HG03025 (cell line): ENCODE measurements around the gene PLCG1.

Experiments used
- ATAC-seq: cut with Tn5 transposase; IDR thresholded peaks from one replicate; pipeline ENCODE4 v1.9.1; 2021; ENCODE audit warnings: mild to moderate bottlenecking, moderate library complexity; ENCODE audit not compliant: unreplicated experiment, low FRiP score

PLCG1 gene

DNA sequence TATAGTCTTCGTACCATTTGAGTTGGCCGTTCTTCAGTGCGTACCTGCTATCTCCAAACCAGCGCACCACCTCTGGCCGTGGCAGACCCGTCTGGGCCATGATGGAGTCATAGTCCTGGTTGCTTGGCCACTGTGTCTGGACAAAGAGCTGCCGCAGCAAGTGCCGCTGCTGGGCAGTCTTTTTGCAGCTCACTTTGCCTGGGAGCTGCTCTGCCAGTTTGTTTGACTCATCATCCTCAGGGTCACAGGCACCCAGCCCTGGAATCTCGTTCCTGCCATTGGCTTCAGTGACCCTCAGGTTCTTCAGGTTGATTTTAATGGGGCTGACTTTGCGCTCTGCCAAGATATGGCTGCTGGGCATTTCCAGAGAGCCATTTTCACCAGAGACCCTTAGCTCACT lies 65.1 kb downstream of the PLCG1 start:
- no peak for ATAC-seq

DNA sequence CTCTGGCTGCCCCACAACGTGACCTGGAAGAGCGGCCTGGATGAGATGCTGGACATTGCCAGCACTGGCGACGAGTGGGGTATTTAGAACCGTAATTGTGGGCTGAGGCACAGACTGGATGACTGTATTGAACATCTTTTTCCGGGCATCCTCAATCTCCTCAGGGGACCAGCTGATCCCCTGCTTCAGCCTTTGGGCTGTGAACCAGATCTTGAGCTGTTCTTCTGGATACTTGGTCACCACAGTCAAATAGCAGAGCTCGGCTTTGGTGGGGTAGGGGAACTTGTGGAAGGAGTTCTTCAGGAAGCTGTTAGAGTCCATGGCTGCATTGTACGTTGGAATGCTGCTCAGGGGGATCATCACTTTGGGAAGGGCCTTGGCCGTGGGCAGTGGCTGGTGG lies 66.3 kb downstream of the PLCG1 start:
- no peak for ATAC-seq

DNA sequence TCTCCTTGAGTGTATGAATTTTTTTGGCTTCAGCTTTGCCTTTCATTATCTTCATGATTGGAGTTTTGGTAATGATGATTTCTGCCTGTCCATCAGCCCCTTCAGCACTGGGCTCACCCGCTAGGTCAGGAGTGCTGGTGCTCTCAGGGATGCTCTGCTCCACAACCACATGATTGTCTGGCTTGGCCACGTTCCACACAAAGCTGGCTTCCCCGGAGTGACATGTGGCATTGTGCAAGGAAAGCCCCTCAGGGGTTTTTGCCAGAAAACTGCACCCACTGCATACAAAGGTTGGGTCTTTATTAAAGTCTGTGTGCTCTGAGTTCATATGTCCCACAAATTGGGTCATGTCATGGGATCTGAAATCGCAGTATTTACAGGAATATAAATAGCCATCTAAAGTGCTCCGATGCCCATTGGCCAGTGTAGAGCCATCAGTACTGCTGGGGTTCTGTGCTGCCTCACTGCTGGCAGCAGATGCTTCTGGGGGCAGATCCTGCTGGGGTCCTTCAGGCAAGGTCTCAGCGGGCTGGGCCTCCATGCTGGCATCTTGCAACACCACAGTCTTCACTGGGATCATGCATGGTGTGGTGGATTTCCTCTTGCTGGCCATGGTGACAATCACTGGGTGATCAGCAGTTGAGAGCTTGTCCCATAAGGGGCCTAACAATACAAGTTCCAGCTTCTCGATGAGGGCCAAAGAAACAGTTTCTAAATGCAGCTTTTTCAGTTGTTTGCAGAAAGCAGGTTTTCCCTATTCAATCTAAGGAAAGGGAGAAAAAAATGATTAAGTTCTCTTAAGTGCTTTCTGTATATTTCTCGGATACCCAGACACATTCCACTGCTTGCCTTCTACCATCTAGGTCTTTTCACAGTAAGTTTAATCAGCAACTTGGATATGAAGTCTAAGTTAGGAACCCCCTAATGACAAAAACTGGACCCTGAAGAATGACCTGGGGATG lies 67.2 kb downstream of the PLCG1 start:
- ATAC-seq: no peak

DNA sequence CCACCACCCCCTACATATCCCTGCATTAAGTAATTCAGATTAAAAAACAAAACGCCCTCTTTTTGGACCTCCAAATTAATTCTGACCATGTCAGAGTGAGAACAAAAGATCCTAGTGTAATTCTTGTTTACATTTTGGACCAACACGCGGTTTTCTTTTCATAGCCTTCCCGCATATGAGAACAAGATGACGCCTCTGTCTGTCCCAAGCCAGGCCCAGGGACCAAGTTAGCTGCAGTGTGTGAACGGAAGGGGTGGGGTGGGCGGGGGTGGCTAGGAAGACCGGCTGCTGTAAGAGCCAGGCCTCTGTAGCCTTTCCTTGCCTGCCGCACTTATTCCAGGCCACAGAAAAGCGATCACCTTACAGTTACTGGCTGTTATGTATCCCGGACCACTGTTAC lies 68.0 kb downstream of the PLCG1 start:
- ATAC-seq: no peak

DNA sequence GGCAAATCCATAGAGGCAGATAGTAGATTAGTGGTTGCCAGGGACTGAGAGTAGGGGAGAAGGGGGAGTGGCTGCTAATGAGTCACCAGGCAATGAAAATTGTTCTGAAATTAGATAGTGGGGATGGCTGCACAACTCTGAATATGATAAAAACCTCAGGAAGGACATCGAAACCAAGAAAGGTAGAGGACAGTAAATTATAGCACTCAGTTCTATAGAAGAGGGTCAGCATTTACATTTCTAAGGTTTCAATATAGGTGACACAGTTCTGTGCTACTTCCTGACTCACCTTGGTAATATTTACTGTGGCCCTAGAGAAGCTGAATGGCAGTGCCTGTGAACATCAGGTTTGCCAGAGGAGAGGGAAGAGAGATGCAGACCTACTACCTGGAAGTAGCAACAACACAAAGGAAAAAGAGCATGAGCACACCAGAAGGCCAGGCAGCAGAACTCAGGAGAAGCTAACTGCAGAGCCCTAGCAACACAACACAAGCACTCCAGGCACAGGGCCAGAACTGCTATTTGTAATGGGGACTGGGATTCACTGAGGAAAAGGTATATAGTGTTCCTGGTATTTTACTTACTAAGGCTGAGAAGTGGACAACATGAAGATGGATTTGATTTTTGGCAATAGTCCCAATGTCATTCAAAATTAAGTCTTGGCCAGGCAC lies 75.9 kb downstream of the PLCG1 start:
- no peak for ATAC-seq

DNA sequence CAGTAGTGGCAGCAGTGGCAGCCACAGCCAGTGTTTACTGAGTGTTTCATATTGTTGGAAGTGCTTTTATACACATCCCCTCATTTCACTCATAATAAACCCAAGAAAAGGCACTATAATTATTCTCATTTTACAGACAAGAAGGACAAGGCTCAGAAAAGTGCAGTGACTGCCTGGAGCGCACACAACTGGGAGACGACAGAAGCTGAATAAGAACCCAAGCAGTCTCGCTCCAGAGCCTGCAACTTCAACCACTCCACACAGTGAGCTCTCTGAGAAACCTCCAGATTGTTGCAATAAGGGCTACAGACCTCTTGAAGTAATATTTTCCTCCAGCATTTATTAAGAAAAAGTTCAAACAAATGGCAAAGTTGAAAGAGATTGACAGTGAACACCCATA lies 76.9 kb downstream of the PLCG1 start:
- no peak for ATAC-seq

DNA sequence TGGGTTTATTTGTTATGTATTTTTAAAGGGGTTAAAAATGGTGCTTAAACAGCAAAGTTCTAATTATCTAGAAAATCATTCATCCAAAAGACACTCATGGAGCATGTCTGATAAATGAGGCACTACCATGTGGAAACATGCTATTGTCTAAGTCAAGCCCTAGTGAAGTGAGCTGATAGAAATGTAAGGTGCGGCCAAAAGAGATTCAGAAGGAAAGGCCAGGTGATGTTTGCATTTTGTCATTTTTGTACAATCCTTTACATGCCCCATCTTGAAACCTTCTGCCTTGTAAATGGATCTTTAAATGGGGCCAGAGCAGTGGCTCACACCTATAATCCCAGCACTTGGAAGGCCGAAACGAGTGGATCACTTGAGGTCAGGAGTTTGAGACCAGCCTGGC lies 77.3 kb downstream of the PLCG1 start:
- no peak for ATAC-seq

DNA sequence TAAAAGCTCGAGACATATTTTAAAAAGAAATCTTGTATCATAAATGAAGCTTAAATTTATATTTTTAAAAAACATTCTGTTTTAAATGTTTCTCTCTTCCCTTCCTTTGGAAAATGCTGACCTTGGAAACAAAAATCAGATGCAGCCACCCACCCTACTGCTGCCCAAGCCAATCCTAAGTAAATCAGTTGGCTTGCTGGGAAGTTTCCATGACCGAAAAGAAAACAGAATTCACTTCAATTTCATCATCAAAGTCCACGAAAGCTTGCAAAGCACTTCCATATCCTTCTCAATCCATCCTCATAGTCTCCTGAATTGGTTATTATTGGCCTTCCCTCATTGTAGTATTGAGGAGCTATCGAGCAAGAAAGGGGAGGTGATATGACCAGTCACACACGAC lies 80.1 kb downstream of the PLCG1 start:
- no peak for ATAC-seq

DNA sequence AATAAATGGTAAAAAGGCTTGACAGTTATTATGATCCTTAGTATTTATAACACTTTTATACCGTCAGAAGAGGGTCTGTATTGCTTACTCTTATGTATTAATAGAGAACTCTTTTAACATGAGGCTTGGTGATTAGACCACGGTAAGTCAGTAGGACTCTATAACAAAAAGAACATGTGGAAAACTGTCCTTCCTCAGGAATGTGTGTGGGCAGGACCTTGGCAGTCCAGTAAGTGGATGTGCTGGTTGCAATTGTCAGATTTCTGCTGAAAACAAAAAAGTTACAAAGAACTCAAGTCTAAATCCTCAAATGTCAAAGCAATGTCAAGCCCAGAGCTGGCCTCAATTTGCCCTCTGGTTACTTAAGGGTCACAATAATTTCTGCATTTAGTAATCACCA lies 81.1 kb downstream of the PLCG1 start:
- no peak for ATAC-seq

DNA sequence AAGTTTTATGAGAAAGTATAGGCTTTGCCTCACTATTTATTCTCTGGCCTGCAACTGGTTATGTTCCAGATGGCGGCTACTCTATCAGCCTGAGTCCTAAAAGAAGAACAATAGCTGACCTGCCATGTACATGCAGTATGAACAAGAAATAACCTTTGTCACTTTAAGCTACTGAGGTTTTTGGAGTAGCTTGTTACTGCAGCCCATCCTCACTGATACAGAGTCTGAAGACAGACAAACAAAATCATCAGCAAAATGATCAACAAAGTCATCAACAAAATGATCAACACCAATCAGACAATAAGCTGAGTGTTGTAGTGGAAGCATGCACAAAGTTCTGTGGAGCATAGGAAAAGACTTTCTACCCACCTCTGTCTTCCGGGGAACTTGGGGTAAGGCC lies 82.5 kb downstream of the PLCG1 start:
- no peak for ATAC-seq

DNA sequence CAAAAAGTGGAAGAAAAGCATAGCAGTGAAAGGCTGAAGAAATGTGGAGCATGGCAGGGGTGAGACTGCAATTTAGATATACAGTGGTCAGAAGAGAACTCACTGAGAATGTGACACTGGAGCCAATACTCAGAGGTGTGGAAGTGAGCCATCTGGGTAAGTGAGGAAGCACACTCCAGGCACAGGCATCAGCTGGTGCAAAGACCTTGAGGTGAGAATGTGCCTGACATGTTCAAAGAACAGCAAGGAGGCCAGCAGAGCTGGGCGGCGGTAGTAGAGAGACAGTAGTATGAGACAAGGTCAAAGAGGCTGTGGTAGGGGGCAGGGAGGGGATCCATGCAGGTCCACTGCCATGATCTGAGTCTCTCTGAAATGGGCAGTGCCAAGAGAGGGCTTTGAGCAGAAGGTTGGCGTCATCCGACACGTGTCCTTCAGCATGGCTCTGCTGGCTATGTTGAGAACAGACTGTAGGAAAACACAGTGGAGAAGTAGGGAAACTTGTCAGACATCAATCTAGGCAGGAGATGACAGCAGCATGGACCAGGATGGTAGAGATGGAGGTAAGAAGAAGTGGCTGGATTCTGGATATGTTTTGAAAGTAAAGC lies 84.4 kb downstream of the PLCG1 start:
- no peak for ATAC-seq

DNA sequence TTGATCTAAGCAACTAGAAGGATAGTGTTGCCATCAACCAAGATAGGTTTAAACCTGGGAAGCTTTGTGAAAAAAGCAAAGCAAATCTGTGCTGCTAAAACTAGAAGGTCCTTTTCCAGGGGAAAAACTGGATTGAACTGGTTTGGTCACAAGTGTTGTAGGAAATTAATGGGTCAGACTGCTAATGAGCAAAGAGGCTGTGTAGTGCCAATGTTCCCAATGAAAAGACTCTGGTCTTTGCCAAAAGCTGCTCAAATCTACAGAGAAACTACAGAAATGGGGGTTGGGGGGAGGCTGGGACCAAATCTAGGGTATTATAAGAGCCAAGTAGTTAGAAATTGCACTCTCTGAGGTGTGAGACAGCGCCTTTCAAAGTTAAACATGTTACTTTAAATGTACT lies 85.0 kb downstream of the PLCG1 start:
- ATAC-seq: no peak

DNA sequence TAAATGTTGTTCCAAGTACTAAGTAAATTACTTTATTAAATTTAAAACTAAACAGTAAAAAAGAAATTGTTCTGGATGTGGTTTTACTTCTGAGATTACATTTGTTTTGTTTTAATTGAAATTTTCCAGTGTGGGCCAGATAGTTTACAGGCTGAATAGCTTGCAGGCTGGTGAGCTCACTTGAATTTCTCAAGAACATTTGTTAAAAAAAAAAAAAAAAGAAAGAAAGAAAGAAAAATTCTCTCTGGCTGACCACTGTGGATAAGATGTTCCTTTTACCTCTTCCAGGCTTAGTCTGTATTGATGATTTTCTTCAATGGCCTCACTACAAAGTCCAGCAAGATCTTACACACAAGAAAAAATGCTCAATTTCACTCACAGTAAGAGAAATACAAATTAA lies 85.4 kb downstream of the PLCG1 start:
- no peak for ATAC-seq

DNA sequence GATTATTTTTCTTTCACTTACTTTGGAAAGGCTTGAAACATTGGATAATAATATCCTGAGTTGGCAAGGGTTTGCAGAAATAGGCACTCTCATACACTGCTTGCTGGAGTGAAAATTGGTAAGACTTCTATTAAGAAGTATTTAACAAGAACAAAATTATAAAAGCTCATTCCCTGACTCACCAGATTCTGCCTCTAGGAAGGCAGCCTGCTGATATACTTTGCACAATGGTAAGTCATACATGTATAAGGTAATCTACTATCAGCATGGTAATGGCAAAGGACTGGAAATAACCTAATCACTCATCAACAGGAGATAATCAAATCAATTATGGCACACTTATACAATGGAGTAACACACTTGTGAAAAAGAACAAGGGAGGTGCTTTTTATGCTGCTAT lies 85.8 kb downstream of the PLCG1 start:
- no peak for ATAC-seq

DNA sequence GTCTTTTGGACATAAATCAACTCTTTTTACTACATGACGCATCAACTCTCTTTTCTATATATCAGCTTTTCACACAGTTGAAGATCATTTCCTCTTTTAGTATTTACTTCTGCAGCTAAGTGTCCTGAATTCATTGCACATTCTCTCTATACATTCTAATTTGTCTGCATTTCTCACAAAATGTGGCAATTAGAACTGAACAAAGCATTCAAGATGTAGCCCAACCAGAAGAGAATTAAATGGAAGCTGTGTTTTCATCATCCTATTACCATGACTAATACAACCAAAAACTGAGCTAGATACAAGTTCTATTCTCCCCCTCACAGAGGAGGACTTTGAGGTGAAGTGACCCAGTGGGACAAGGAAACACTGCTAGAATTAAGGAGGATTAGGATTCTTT lies 86.9 kb downstream of the PLCG1 start:
- no peak for ATAC-seq

DNA sequence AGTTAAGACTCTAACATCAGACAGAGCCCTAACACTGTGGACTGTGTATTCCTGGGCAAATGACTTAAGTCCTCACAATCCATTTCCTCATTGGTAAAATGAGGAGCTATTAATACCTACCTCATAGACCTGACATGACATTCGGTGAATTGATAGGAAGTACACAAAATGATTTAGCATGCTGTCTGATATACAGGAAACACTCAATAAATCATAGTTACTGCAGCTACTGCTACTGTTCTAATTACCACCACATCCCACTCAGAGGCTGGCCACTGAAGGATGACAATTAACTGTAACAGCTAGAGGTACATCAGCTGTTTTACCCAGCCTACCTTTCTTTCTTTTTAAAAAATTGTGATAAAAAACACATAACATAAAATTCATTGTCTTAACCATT lies 87.7 kb downstream of the PLCG1 start:
- ATAC-seq: no peak

DNA sequence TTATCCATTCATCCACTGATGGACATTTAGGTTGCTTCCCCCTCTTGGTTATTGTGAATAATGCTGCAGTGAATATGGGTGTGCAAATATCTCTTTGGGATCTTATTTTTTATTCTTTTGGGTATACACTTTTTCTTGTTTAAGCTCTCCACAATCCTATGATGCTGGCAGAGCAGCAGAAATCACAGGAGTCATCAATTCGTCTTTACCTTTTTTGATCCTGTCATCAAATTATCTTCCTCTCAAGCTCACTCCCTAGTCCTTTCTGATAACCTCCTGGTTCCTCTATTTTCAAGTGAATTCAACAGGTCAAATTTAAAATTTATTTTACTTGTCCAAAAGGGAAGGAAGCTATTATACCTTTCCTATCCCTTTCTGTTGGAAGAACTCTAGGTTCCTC lies 89.1 kb downstream of the PLCG1 start:
- ATAC-seq: no peak
